ENCODE results near the gene SMC3.
A peak's percentile ranks its signal among the peaks of the same experiment; 100 is the strongest.
"Not testable (repeated sequence)": the region's sequence is repeated elsewhere in the genome, so short reads cannot be mapped to it uniquely, and the experiment has no call there.

Gene SMC3

GRCh38 chr10:110567201-110568054, at the start of gene SMC3:
TSS of gene SMC3 (plus strand) at chr10:110567695. CDS start at chr10:110567817, 122 bp downstream.
- DNase-seq (ENCODE audit: low read depth, low spot score) = peak; percentile 39
- H3K27ac ChIP-seq = peak within 1 kb of the TSS; percentile 57

- no peak overlapping the region for H3K27ac ChIP-seq
- DNase-seq (ENCODE audit: low read depth, low spot score) = no peak
These were observed 45.0 kb upstream of the SMC3 start for GRCh38 chr10:110522365-110522988.

- H3K27ac ChIP-seq = peak overlapping the region; percentile 85
- no peak for DNase-seq (ENCODE audit: low read depth, low spot score)
These were observed 43.8 kb upstream of the SMC3 start for GRCh38 chr10:110523736-110524135.

GRCh38 chr10:110524179-110524858, 43.2 kb upstream of the SMC3 start:
- DNase-seq (ENCODE audit: low read depth, low spot score) = no peak

GRCh38 chr10:110524859-110525232, 42.6 kb upstream of the SMC3 start:
- H3K27ac ChIP-seq = peak overlapping the region; percentile 85
- no peak for DNase-seq (ENCODE audit: low read depth, low spot score)

More at GRCh38 chr10:110524179-110524858, 43.2 kb upstream of the SMC3 start:
- H3K27ac ChIP-seq = peak overlapping the region; percentile 85

GRCh38 chr10:110525349-110526260, 41.9 kb upstream of the SMC3 start:
- H3K27ac ChIP-seq = peak overlapping the region; percentile 85
- no peak for DNase-seq (ENCODE audit: low read depth, low spot score)

GRCh38 chr10:110527731-110528171, 39.7 kb upstream of the SMC3 start:
- peak overlapping the region; percentile 64 for H3K27ac ChIP-seq

GRCh38 chr10:110528224-110528996, 39.1 kb upstream of the SMC3 start:
- DNase-seq (ENCODE audit: low read depth, low spot score) = no peak

More at GRCh38 chr10:110527731-110528171, 39.7 kb upstream of the SMC3 start:
- no peak for DNase-seq (ENCODE audit: low read depth, low spot score)

GRCh38 chr10:110528997-110529524, 38.4 kb upstream of the SMC3 start:
- DNase-seq (ENCODE audit: low read depth, low spot score) = not testable (repeated sequence)
- peak overlapping the region; percentile 64 for H3K27ac ChIP-seq

More at GRCh38 chr10:110528224-110528996, 39.1 kb upstream of the SMC3 start:
- H3K27ac ChIP-seq = peak overlapping the region; percentile 64

GRCh38 chr10:110529596-110530011, 37.9 kb upstream of the SMC3 start:
- DNase-seq (ENCODE audit: low read depth, low spot score) = no peak
- peak overlapping the region; percentile 64 for H3K27ac ChIP-seq

- H3K27ac ChIP-seq = peak overlapping the region; percentile 64
- DNase-seq (ENCODE audit: low read depth, low spot score) = no peak
These were observed 37.2 kb upstream of the SMC3 start for GRCh38 chr10:110530131-110530831.

GRCh38 chr10:110531687-110532086, 35.8 kb upstream of the SMC3 start:
- H3K27ac ChIP-seq = no peak overlapping the region
- DNase-seq (ENCODE audit: low read depth, low spot score) = no peak

GRCh38 chr10:110532628-110533027, 34.9 kb upstream of the SMC3 start:
- not testable (repeated sequence) for H3K27ac ChIP-seq; DNase-seq (ENCODE audit: low read depth, low spot score)

GRCh38 chr10:110533149-110533548, 34.3 kb upstream of the SMC3 start:
- no peak overlapping the region for H3K27ac ChIP-seq
- DNase-seq (ENCODE audit: low read depth, low spot score) = no peak

GRCh38 chr10:110534571-110534970, 32.9 kb upstream of the SMC3 start:
- H3K27ac ChIP-seq = no peak overlapping the region
- no peak for DNase-seq (ENCODE audit: low read depth, low spot score)

- no peak for DNase-seq (ENCODE audit: low read depth, low spot score)
- no peak overlapping the region for H3K27ac ChIP-seq
These were observed 31.3 kb upstream of the SMC3 start for GRCh38 chr10:110535958-110536891.

GRCh38 chr10:110539091-110539490, 28.4 kb upstream of the SMC3 start:
- DNase-seq (ENCODE audit: low read depth, low spot score) = no peak
- no peak overlapping the region for H3K27ac ChIP-seq
